HEK293 (cell line): ENCODE data around the gene THTPA.
A peak's percentile ranks its signal among the peaks of the same experiment; 100 is the strongest.

Experiments used
- CTCF ChIA-PET: fragments of 350-600 bp; formaldehyde crosslinking; extraction: SDS; loops from one replicate; lab custom pipeline; 2021; ENCODE audit warnings: antibody characterized with exemption; lab: Yijun Ruan, JAX
- POLR2A ChIA-PET: fragments of 300-600 bp; formaldehyde crosslinking; extraction: SDS; loops from one replicate; lab custom pipeline; 2020; ENCODE audit warnings: antibody characterized with exemption, inconsistent platforms; lab: Yijun Ruan, JAX
- H3K27ac ChIP-seq: fragments of 200-500 bp; sonication (Bioruptor generic); 2 replicates; pipeline ENCODE4 v1.5.1; 2014; ENCODE audit warnings: low read depth, low read length, control low read depth, inconsistent platforms; ENCODE audit errors: extremely low read depth
- H3K36me3 ChIP-seq, 2 experiments: fragments of 200-500 bp in 1 of 2; sonication (Bioruptor generic) in 1 of 2; 1 replicate in 1 of 2; 2 replicates in 1 of 2; pipeline ENCODE4 v1.5.1; 2014 to 2017; ENCODE audit warnings: inconsistent platforms in 2 of 2, low read length in 2 of 2; ENCODE audit not compliant: control insufficient read depth in 2 of 2, insufficient read depth in 1 of 2
- H3K4me1 ChIP-seq: fragments of 200-500 bp; sonication (Bioruptor generic); 2 replicates; pipeline ENCODE4 v1.5.1; 2014; ENCODE audit warnings: mild to moderate bottlenecking, low read length, inconsistent platforms; ENCODE audit not compliant: control insufficient read depth, insufficient read depth
- H3K4me3 ChIP-seq: 2 replicates; pipeline ENCODE4 v1.5.1; 2011; ENCODE audit warnings: low read depth, mild to moderate bottlenecking, control low read depth, low read length, moderate library complexity
- H3K9me3 ChIP-seq: fragments of 200-500 bp; sonication (Bioruptor generic); 2 replicates; pipeline ENCODE4 v1.5.1; 2014; ENCODE audit warnings: low read depth, low read length, inconsistent platforms; ENCODE audit not compliant: control insufficient read depth, insufficient read depth
- CTCF ChIP-seq: fragments of 450-650 bp; formaldehyde crosslinking; IDR thresholded peaks from 2 replicates; pipeline ENCODE4 v1.5.1; 2016; ENCODE audit warnings: missing biosample characterization, missing genetic modification characterization
- GLIS1 ChIP-seq: fragments of 450-650 bp; formaldehyde crosslinking; IDR thresholded peaks from 2 replicates; pipeline ENCODE4 v1.5.1; 2016; ENCODE audit warnings: missing biosample characterization, missing genetic modification characterization
- KLF1 ChIP-seq: fragments of 450-650 bp; formaldehyde crosslinking; IDR thresholded peaks from 2 replicates; pipeline ENCODE4 v1.5.1; 2016; ENCODE audit warnings: missing biosample characterization, missing genetic modification characterization
- PATZ1 ChIP-seq: fragments of 450-650 bp; formaldehyde crosslinking; IDR thresholded peaks from 2 replicates; pipeline ENCODE4 v1.5.1; 2016; ENCODE audit warnings: missing biosample characterization, missing genetic modification characterization
- PRDM10 ChIP-seq: fragments of 450-650 bp; formaldehyde crosslinking; IDR thresholded peaks from 2 replicates; pipeline ENCODE4 v1.5.1; 2016; ENCODE audit warnings: missing biosample characterization, missing genetic modification characterization
- SCRT1 ChIP-seq: fragments of 450-650 bp; formaldehyde crosslinking; IDR thresholded peaks from 2 replicates; pipeline ENCODE4 v1.5.1; 2016; ENCODE audit warnings: missing biosample characterization, missing genetic modification characterization, borderline replicate concordance
- SP7 ChIP-seq: fragments of 450-650 bp; formaldehyde crosslinking; IDR thresholded peaks from 2 replicates; pipeline ENCODE4 v1.5.1; 2016; ENCODE audit warnings: missing biosample characterization, missing genetic modification characterization
- ZEB2 ChIP-seq: fragments of 450-650 bp; formaldehyde crosslinking; IDR thresholded peaks from 2 replicates; pipeline ENCODE4 v1.5.1; 2016; ENCODE audit warnings: missing biosample characterization, missing genetic modification characterization
- ZNF138 ChIP-seq: fragments of 450-650 bp; formaldehyde crosslinking; IDR thresholded peaks from 2 replicates; pipeline ENCODE4 v1.5.1; 2016; ENCODE audit warnings: missing biosample characterization, missing genetic modification characterization, borderline replicate concordance
- ZNF24 ChIP-seq: fragments of 450-650 bp; formaldehyde crosslinking; IDR thresholded peaks from 2 replicates; pipeline ENCODE4 v1.5.1; 2016; ENCODE audit warnings: missing biosample characterization, missing genetic modification characterization
- ZNF501 ChIP-seq: fragments of 450-650 bp; formaldehyde crosslinking; IDR thresholded peaks from 2 replicates; pipeline ENCODE4 v1.5.1; 2016; ENCODE audit warnings: missing biosample characterization, missing genetic modification characterization
- ZNF513 ChIP-seq: fragments of 450-650 bp; IDR thresholded peaks from 2 replicates; pipeline ENCODE4 v1.5.1; 2018; ENCODE audit warnings: missing biosample characterization, missing genetic modification characterization
- ZNF560 ChIP-seq: fragments of 450-650 bp; formaldehyde crosslinking; IDR thresholded peaks from 2 replicates; pipeline ENCODE4 v1.5.1; 2017; ENCODE audit warnings: missing biosample characterization, missing genetic modification characterization, borderline replicate concordance
- ZNF623 ChIP-seq: fragments of 450-650 bp; formaldehyde crosslinking; IDR thresholded peaks from 2 replicates; pipeline ENCODE4 v1.5.1; 2016; ENCODE audit warnings: missing biosample characterization, missing genetic modification characterization
- ZNF654 ChIP-seq: fragments of 450-650 bp; formaldehyde crosslinking; IDR thresholded peaks from 2 replicates; pipeline ENCODE4 v1.5.1; 2016; ENCODE audit warnings: low read depth, missing biosample characterization, missing genetic modification characterization

Gene THTPA

DNA sequence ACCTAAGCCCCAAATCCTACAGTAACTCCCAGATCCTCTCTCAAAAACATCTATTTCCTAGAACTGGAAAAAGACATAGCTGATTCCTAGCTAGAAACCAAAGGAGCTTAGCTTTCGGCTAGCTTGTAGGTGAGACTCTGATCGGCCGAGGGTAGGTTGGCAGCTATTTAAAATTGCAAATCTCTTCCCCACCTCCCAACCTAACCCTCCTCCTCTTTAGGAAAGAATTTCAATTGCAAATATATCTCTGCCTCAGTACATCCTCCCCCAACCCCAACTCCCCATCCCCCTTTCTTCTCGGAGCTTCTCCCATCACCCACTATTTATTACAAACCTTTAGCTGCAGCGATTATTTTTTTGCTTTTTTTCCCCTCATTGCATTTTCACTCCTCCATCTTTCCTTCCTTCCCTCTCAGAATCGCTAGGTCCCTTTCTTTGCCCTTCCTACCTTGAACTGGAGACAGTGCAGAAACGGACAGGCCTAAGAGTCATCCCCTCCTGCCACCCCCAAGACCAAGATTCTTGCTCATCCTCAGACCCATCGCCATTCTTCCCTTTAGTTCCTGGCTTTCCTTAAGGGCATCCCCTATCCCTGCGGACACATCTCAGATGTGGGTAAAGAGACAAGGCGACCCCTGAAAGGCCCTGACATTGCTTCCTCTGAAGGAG is 17.9 kb upstream of the THTPA start (continued):
- TF ChIP-seq ZNF560 (no peak), ZNF623 (tag by site-specific recombination) (no peak)
- TF ChIP-seq, all 188 proteins: peak for 0

GRCh38 chr14:23538785-23539184 is 17.3 kb upstream of the THTPA start:
- Histone ChIP-seq H3K4me3 (no peak overlapping the region), H3K27ac (no peak overlapping the region), H3K4me1 (peaks cover 5% of the 10 kb centered on the region), H3K9me3 (no peaks in the 10 kb centered on the region), H3K36me3 (peaks cover 0 to 12% of the 10 kb centered on the region in 2 experiments; a peak in 2 of 3 replicates)
- CTCF ChIA-PET = interaction anchor here (0.6 to 3.2 kb wide), 18 partner anchors 9 to 1315 kb away, joined by 3 to 21 read pairs (median 5); no protein-coding TSS in a partner anchor
- TF ChIP-seq GLIS1 (tag by site-specific recombination) (0 out of 2 replicates have a peak, but pooled peaks have one; percentile 6), SP7 (tag by site-specific recombination) (peak; percentile 63; the same call in 1 of the 2 replicates), KLF1 (tag by site-specific recombination) (peak; percentile 26), ZNF513 (tag by site-specific recombination) (peak; percentile 45; the same call in 1 of the 2 replicates), ZNF24 (tag by site-specific recombination) (no peak), ZEB2 (tag by site-specific recombination) (0 out of 2 replicates have a peak, but pooled peaks have one; percentile 13), ZNF501 (no peak), PATZ1 (tag by site-specific recombination) (0 out of 2 replicates have a peak, but pooled peaks have one; percentile 12)
- TF ChIP-seq, all 188 proteins: peak for 6
- POLR2A ChIA-PET = interaction anchor here (0.6 to 1.4 kb wide), 2 partner anchors 212 to 762 kb away, joined by 4 read pairs; no protein-coding TSS in a partner anchor

DNA sequence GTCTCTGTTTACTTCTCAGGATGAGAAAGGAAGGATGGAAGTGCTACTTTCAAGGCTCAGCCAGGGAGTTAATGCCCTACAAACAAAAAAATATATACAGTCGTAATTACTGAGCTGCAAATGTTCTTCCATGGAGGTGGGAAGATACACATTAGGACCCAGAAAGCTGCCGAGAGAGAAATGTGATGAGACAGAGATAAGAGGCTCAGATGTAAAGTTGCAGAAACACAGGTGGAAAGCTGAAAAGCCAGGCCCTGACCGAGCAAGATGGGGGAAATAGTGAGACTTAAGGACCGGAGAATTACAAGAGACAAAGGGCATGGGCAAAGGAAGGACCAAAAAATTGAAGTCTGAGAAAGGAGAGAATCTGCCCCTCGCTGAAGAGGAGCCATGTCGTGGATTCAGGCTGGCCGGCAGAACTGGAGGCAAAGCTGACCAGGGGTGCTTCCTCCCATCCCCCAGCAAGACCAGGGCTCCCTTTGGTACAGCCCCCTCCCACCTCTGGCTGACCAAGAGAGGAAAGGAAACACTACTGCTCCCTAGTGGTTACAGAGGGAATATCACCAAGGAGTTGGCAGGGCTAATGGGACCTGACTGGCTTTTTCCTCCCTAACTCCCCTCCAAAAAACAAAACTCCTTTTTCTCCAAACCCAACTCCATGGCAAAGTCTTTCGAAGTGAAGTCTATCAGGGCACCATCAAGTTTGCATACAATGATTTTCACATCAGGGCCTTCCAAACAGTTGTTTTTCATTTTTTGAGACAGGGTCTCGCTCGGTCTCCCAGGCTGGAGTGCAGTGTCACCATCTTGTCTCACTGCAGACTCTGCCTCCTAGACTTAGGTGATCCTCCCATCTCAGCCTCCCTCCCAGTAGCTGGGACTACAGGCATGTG is 16.6 kb upstream of the THTPA start:
- peaks cover 0 to 10% of the 10 kb centered on the region in 2 experiments; a peak in 2 of 3 replicates for H3K36me3 ChIP-seq
- TF ChIP-seq PATZ1 (tag by site-specific recombination) (no peak; the same call in 1 of the 2 replicates), CTCF (tag by site-specific recombination) (peak; percentile 64; the same call in 1 of the 2 replicates), PRDM10 (tag by site-specific recombination) (peak; percentile 47), ZNF138 (tag by site-specific recombination) (no peak), SCRT1 (tag by site-specific recombination) (no peak), ZNF654 (tag by site-specific recombination) (peak; percentile 17; the same call in 1 of the 2 replicates)
- ChIA-PET POLR2A (interaction anchor here (1.4 kb wide), 1 partner anchor 213 kb away, joined by 4 read pairs; no protein-coding TSS in a partner anchor), CTCF (interaction anchor here (0.6 to 3.2 kb wide), 19 partner anchors 9 to 1316 kb away, joined by 3 to 21 read pairs (median 5); no protein-coding TSS in a partner anchor)
- peaks cover 7% of the 10 kb centered on the region for H3K4me1 ChIP-seq
- no peak overlapping the region for H3K4me3 ChIP-seq
- no peaks in the 10 kb centered on the region for H3K9me3 ChIP-seq
- no peak overlapping the region for H3K27ac ChIP-seq
